Ascending aorta (tissue), 2 donors: ENCODE data around the gene CHRNA3. TPM values are rescaled to one million over a fixed set of nuclear protein-coding genes. Genes with fewer than 3 reads are reported as not detected.
A peak's percentile ranks its signal among the peaks of the same experiment; 100 is the strongest.

Experiments used
- DNase-seq, 2 donors: peaks; one replicate each; pipeline ENCODE4 v3.0.0-alpha.2; 2019; ENCODE audit warnings: low spot score in 2 of 2
- H3K27ac ChIP-seq, 2 donors: fragments of 200-600 bp; sonication (generic); one replicate each; pipeline ENCODE4 v1.5.1; 2016 to 2017; ENCODE audit warnings: mild to moderate bottlenecking in 1 of 2
- H3K27me3 ChIP-seq: fragments of 200-600 bp; sonication (generic); one replicate; pipeline ENCODE4 v1.5.1; 2017
- H3K36me3 ChIP-seq, 2 donors: fragments of 200-600 bp; sonication (generic); one replicate each; pipeline ENCODE4 v1.5.1; 2016
- H3K4me1 ChIP-seq, 2 donors: fragments of 200-600 bp; sonication (generic); one replicate each; pipeline ENCODE4 v1.5.1; 2016 to 2017; ENCODE audit warnings: mild to moderate bottlenecking in 1 of 2
- H3K4me3 ChIP-seq, 2 donors: fragments of 200-600 bp; sonication (generic); one replicate each; pipeline ENCODE4 v1.5.1; 2016 to 2017; ENCODE audit warnings: mild to moderate bottlenecking in 1 of 2
- H3K9me3 ChIP-seq, 2 donors: fragments of 200-600 bp; sonication (generic); one replicate each; pipeline ENCODE4 v1.5.1; 2016
- intact Hi-C: fragments of 100-400 bp; cut with DNase I; formaldehyde crosslinking; loops from one replicate; pipeline ENCODE4 v1.15.1; 2023
- total RNA-seq: library from RNA; depleted of rRNA; stranded (reverse); fragments of >200 nt; gene quantifications from one replicate; pipeline ENCODE4 v1.1.0, GENCODE V29; 2016
- TF ChIP-seq, protein P1 (sequence below), 3 experiments: fragments of 200-600 bp in 2 of 3; fragments of 450-650 bp in 1 of 3; sonication (generic) in 2 of 3; IDR thresholded peaks; one replicate each; pipeline ENCODE4 v1.5.1; 2016 to 2019; ENCODE audit warnings: antibody characterized with exemption in 3 of 3, mild to moderate bottlenecking in 1 of 3, moderate library complexity in 1 of 3

CHRNA3 gene
- total RNA-seq, 1 donor from 2014 or later: not detected

DNA sequence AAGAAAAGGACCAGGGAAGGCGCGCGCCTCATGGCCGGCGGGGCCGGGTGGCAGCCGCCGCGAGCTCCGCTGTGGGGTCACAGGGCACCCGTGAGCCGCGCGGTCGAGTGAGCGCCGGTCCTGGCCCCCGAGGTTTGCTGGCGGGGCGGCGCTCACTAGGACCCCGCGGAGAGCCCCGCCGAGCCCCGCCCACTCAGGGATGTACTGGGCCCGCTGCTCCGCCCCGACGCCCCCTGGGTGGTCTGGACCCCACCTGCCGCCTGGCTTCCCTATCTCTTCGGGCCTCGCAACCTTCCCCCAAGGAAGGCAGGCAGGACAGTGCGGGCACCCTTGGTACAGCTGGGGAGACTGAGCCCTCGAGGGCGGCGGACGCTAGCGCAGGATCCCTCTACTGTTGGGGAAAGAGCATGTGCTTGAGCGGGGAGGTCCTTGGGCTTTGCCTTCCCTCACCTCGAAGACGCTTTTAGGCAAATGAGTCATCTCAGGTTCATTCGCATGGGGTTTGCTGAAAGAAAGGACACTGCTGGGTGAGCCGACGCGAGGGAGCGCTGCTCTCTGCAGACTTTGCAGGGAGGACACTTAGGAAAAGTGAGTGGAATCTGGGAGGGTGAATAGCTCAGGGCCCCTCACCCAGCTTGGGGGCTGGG is 20.4 kb upstream of the CHRNA3 start, which contains the start of gene CHRNB4:
Gene CHRNB4, minus strand, starts transcription at position 109 of the 647 bp plus-strand sequence. Its CDS starts 77 bp downstream, at position 32.
- intact Hi-C loops: no loop called here
- DNase-seq: no peak
- Histone ChIP-seq H3K4me3 (peak within 1 kb of the TSS; percentile 54 to 62), H3K27ac (no peak within 1 kb of the TSS), H3K27me3 (peaks cover 2% of the 10 kb centered on the region), H3K9me3 (no peaks in the 10 kb centered on the region), H3K36me3 (no peaks in the 10 kb centered on the region), H3K4me1 (peaks cover 8% of the 10 kb centered on the region in 2 donors)
- TF ChIP-seq, protein P1, sequence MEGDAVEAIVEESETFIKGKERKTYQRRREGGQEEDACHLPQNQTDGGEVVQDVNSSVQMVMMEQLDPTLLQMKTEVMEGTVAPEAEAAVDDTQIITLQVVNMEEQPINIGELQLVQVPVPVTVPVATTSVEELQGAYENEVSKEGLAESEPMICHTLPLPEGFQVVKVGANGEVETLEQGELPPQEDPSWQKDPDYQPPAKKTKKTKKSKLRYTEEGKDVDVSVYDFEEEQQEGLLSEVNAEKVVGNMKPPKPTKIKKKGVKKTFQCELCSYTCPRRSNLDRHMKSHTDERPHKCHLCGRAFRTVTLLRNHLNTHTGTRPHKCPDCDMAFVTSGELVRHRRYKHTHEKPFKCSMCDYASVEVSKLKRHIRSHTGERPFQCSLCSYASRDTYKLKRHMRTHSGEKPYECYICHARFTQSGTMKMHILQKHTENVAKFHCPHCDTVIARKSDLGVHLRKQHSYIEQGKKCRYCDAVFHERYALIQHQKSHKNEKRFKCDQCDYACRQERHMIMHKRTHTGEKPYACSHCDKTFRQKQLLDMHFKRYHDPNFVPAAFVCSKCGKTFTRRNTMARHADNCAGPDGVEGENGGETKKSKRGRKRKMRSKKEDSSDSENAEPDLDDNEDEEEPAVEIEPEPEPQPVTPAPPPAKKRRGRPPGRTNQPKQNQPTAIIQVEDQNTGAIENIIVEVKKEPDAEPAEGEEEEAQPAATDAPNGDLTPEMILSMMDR (IDR thresholded peaks at IDR 0.05): no peak

DNA sequence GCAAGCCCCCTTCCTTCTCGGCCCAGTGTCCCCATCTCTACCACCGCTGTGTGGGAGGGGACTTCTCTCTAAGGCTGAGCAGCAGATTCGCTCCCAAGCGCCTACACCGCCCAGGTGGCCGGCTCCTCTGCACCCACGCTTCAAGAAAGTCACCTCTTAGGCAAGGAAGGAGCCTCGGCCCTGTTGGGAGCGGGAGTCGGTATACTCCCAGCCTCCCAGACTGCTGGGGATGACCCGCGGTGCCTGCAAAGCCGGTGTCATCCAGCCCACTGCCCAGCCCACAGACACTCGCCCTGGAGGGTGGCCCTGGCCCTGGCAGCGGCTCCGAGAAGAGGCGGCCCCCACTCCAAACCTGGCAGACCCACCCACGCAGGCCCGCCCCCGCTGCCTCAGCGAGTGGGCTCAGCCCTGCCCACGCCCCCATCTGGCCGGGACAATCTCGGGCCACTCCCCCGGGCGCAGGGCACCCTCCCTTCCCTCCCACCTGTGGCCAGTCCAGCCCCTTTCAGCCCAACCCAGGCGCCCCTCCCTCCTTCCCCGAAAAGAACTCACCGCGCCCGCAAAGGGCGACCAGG is 19.8 kb upstream of the CHRNA3 start:
- Histone ChIP-seq H3K27me3 (peaks cover 2% of the 10 kb centered on the region), H3K9me3 (no peaks in the 10 kb centered on the region), H3K4me1 (peaks cover 8% of the 10 kb centered on the region in 2 donors), H3K27ac (no peak overlapping the region), H3K36me3 (no peaks in the 10 kb centered on the region), H3K4me3 (peak overlapping the region; percentile 54 to 62)
- TF ChIP-seq, protein P1 (IDR thresholded peaks at IDR 0.05): no peak
- intact Hi-C loops: no loop called here
- no peak for DNase-seq

DNA sequence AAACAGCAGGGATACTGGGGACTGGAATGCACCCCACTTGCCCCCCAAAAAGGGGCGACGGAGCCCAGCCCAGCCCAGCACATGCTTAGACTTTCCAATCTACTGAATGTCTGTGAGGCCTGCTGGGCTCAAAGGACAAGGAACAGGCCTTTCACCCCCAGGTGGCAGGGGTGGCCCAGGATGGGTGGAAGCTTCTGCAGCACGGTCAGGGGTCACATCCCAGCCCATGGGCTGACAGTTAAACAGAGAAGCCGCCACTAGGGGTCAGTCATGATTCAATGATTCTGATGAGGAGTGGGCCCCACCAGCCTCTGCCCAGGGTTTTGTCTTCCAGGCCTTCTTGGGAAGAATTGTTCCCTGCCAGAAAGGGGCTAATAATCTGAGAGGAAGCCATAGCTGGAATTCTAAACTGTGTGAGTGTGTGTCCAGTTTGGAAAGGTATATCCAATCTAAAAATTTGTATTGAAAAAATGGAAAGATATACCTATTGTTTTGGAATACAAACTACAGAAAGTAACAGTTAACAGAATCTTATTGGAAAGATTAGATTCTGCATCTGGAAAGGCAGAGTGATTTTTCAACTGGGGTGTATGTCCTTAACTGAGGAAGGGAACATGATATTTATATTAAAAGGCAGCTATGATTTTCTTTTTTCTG is 18.0 kb upstream of the CHRNA3 start:
- Histone ChIP-seq H3K27me3 (peaks cover 2% of the 10 kb centered on the region), H3K36me3 (no peaks in the 10 kb centered on the region), H3K27ac (no peak overlapping the region), H3K4me1 (peaks cover 8% of the 10 kb centered on the region in 2 donors), H3K4me3 (no peak overlapping the region), H3K9me3 (peaks cover 0 to 3% of the 10 kb centered on the region in 2 donors)
- intact Hi-C loops: no loop called here
- no peak for DNase-seq
- TF ChIP-seq, protein P1 (IDR thresholded peaks at IDR 0.05): peak; percentile 32 to 52 (median 35)

DNA sequence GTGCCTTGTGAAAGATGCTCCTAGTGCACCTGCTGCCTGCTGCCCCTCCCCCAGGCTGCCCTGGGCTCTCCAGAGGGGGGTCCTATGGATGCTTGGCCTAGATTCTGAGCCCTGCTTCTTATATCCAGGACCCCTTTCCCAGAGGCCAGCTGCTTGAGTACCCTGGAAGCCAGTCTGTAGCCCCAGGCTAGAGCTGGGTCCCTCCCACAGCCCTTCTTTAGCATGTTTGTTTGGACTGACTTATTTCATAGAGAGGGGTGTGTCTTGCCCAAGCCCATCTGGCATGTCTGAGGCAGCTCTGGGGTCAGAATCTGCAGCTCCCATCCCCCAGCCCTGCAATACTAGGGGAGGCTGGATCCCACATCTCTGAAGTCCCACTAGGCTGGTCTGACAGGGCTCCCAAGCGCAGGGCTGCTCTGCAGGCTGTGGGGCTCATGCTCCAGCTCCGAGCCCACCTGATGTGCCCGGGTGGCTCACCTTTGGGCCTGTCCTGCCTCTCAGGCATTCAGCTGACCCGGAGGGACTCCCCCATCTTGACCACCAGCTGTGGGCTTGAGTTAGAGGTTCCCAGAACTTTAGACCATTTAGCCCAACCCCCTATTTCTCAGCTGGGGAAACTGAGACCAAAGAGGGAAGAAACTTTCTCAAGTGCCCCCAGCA is 17.1 kb upstream of the CHRNA3 start:
- intact Hi-C loops: no loop called here
- Histone ChIP-seq H3K27ac (no peak overlapping the region), H3K27me3 (peaks cover 2% of the 10 kb centered on the region), H3K4me1 (peaks cover 8% of the 10 kb centered on the region in 2 donors), H3K9me3 (peaks cover 0 to 5% of the 10 kb centered on the region in 2 donors), H3K4me3 (no peak overlapping the region), H3K36me3 (no peaks in the 10 kb centered on the region)
- DNase-seq: no peak
- TF ChIP-seq, protein P1 (IDR thresholded peaks at IDR 0.05): no peak

DNA sequence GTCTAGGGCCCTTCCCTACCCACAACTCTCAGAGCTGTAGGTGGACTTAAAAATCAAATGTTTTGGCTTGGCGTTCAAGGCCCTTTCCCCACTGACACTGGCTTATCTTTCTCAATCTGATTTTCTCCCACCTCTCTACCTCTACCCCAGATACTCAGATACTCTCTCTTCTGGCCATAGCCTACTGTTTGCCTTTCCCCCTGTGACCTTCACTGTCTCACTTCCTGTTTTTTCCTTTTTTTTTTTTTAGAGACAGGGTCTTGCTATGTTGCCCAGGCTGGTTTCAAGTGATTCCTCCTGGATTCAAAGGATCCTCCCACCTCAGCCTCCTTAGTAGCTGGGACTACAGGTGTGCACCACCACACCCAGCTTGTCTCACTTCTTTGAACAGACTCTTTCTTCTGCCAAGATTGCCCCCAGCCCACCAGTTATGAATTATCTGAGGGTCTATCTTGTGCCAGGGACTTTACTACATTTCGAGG is 15.6 kb upstream of the CHRNA3 start:
- Histone ChIP-seq H3K4me3 (no peak overlapping the region), H3K4me1 (peaks cover 8% of the 10 kb centered on the region in 2 donors), H3K36me3 (no peaks in the 10 kb centered on the region), H3K27ac (no peak overlapping the region), H3K27me3 (peaks cover 2% of the 10 kb centered on the region), H3K9me3 (peaks cover 0 to 5% of the 10 kb centered on the region in 2 donors)
- no peak for DNase-seq
- TF ChIP-seq, protein P1 (IDR thresholded peaks at IDR 0.05): no peak
- intact Hi-C loops: no loop called here
